IMR-90 (cell line): ENCODE data around the gene RHAG. TPM values are rescaled to one million over a fixed set of nuclear protein-coding genes. Genes with fewer than 3 reads are reported as not detected.

Source experiments
- ATAC-seq: fragments of 200-7000 bp; cut with Tn5 transposase; 2 replicates; pipeline ENCODE4 v1.9.1; 2020; ENCODE audit warnings: low read depth, mild to moderate bottlenecking, moderate library complexity
- BruUV-seq: library from RNA; stranded (reverse); fragments of 400-500 nt; replicated peaks from 2 replicates; lab custom pipeline; 2021; lab: Mats Ljungman, UMichigan
- CTCF ChIA-PET: fragments of 300-600 bp; formaldehyde crosslinking; extraction: SDS; loops from one replicate; lab custom pipeline; 2021; ENCODE audit warnings: antibody characterized with exemption; lab: Yijun Ruan, JAX
- POLR2A ChIA-PET: fragments of 300-600 bp; sonication (Branson Sonifier 250); formaldehyde crosslinking; loops from one replicate; lab custom pipeline; 2022; ENCODE audit warnings: antibody characterized with exemption; ENCODE audit not compliant: unreplicated experiment; lab: Charles Lee
- DNase-seq: peaks from one replicate; pipeline ENCODE4 v3.0.0; 2013
- H2AFZ ChIP-seq: replicated peaks from 2 replicates; pipeline ENCODE3; 2013; ENCODE audit warnings: low read length, mild to moderate bottlenecking; ENCODE audit not compliant: poor library complexity
- H2AK5ac ChIP-seq: 2 replicates; pipeline ENCODE4 v1.6.1; 2013; ENCODE audit warnings: low read depth, low read length, inconsistent platforms
- H2AK9ac ChIP-seq: replicated peaks from 2 replicates; pipeline ENCODE3; 2013; ENCODE audit warnings: mild to moderate bottlenecking, low read depth, low read length, moderate library complexity; ENCODE audit not compliant: poor library complexity
- H2BK120ac ChIP-seq: 2 replicates; pipeline ENCODE4 v1.6.1; 2013; ENCODE audit warnings: low read depth, low read length, inconsistent platforms
- H2BK15ac ChIP-seq: 3 replicates; pipeline ENCODE4 v1.6.1; 2013; ENCODE audit warnings: low read depth, low read length, inconsistent platforms
- H2BK20ac ChIP-seq: 2 replicates; pipeline ENCODE4 v1.6.1; 2013; ENCODE audit warnings: low read depth, mild to moderate bottlenecking, inconsistent platforms, low read length, moderate library complexity
- H2BK5ac ChIP-seq: 2 replicates; pipeline ENCODE4 v1.6.1; 2013; ENCODE audit warnings: mild to moderate bottlenecking, low read depth, low read length, inconsistent platforms; ENCODE audit not compliant: poor library complexity, severe bottlenecking
- H3K14ac ChIP-seq: replicated peaks from 2 replicates; pipeline ENCODE4 v1.6.1; 2013; ENCODE audit warnings: low read depth, low read length, inconsistent platforms
- H3K18ac ChIP-seq: 2 replicates; pipeline ENCODE4 v1.6.1; 2013; ENCODE audit warnings: low read depth, low read length, control low read depth
- H3K23ac ChIP-seq: 2 replicates; pipeline ENCODE4 v1.6.1; 2013; ENCODE audit warnings: low read depth, low read length, inconsistent platforms
- H3K27ac ChIP-seq: 2 replicates; pipeline ENCODE4 v1.5.1; 2013; ENCODE audit warnings: mild to moderate bottlenecking, control low read depth, low read length; ENCODE audit not compliant: insufficient read depth
- H3K27me3 ChIP-seq: 2 replicates; pipeline ENCODE4 v1.6.1; 2013; ENCODE audit warnings: low read length; ENCODE audit not compliant: control insufficient read depth, insufficient read depth
- H3K36me3 ChIP-seq: 2 replicates; pipeline ENCODE4 v1.6.1; 2013; ENCODE audit warnings: low read length, mixed read lengths; ENCODE audit not compliant: control insufficient read depth, insufficient read depth
- H3K4ac ChIP-seq: 2 replicates; pipeline ENCODE4 v1.6.1; 2013; ENCODE audit warnings: low read depth, low read length, inconsistent platforms
- H3K4me1 ChIP-seq: 2 replicates; pipeline ENCODE4 v1.6.1; 2013; ENCODE audit warnings: low read length, mixed read lengths; ENCODE audit not compliant: control insufficient read depth, insufficient read depth
- H3K4me2 ChIP-seq: 2 replicates; pipeline ENCODE4 v1.6.1; 2013; ENCODE audit warnings: low read depth, mild to moderate bottlenecking, control low read depth, low read length, moderate library complexity
- H3K4me3 ChIP-seq: 2 replicates; pipeline ENCODE4 v1.5.1; 2013; ENCODE audit warnings: low read depth, mild to moderate bottlenecking, control low read depth, low read length, moderate library complexity; ENCODE audit not compliant: insufficient read depth
- H3K56ac ChIP-seq: 2 replicates; pipeline ENCODE4 v1.6.1; 2013; ENCODE audit warnings: low read length, inconsistent platforms; ENCODE audit not compliant: insufficient read depth; ENCODE audit errors: extremely low read depth
- H3K79me1 ChIP-seq, 2 experiments: 2 replicates each; pipeline ENCODE4 v1.6.1; 2013; ENCODE audit warnings: low read length in 2 of 2, inconsistent platforms in 1 of 2, low read depth in 1 of 2
- H3K9ac ChIP-seq: 2 replicates; pipeline ENCODE4 v1.6.1; 2013; ENCODE audit warnings: low read depth, low read length, control low read depth
- H3K9me1 ChIP-seq: 2 replicates; pipeline ENCODE4 v1.6.1; 2013; ENCODE audit warnings: low read length, inconsistent platforms; ENCODE audit not compliant: insufficient read depth
- H3K9me3 ChIP-seq: 2 replicates; pipeline ENCODE4 v1.6.1; 2013; ENCODE audit warnings: low read length; ENCODE audit not compliant: control insufficient read depth, insufficient read depth
- H4K20me1 ChIP-seq: 2 replicates; pipeline ENCODE4 v1.6.1; 2013; ENCODE audit warnings: low read length, inconsistent platforms; ENCODE audit not compliant: insufficient read depth
- H4K5ac ChIP-seq: 2 replicates; pipeline ENCODE4 v1.6.1; 2013; ENCODE audit warnings: mild to moderate bottlenecking, low read depth, low read length, control low read depth
- H4K8ac ChIP-seq, 2 experiments: 2 replicates each; pipeline ENCODE4 v1.6.1; 2013; ENCODE audit warnings: low read depth in 2 of 2, low read length in 2 of 2, control low read depth in 1 of 2, inconsistent platforms in 1 of 2
- H4K91ac ChIP-seq: 2 replicates; pipeline ENCODE4 v1.6.1; 2013; ENCODE audit warnings: low read depth, low read length, inconsistent platforms; ENCODE audit not compliant: insufficient read depth
- BHLHE40 ChIP-seq: fragments of 150-350 bp; IDR thresholded peaks from 2 replicates; pipeline ENCODE4 v1.6.1; 2016; ENCODE audit warnings: mild to moderate bottlenecking, low read depth, low read length
- CHD1 ChIP-seq: IDR thresholded peaks from 2 replicates; pipeline ENCODE4 v1.6.1; 2012; ENCODE audit warnings: low read depth, low read length, improper control_type of control experiment
- CTCF ChIP-seq: conservative IDR thresholded peaks from 2 replicates; pipeline ENCODE4 v1.5.1; 2012; ENCODE audit warnings: mild to moderate bottlenecking, low read depth, low read length, improper control_type of control experiment
- MAZ ChIP-seq: IDR thresholded peaks from 2 replicates; pipeline ENCODE4 v1.6.1; 2012; ENCODE audit warnings: low read depth, mild to moderate bottlenecking, low read length, improper control_type of control experiment, moderate library complexity, borderline replicate concordance
- MXI1 ChIP-seq: IDR thresholded peaks from 2 replicates; pipeline ENCODE4 v1.6.1; 2012; ENCODE audit warnings: low read depth, mild to moderate bottlenecking, low read length, moderate library complexity, borderline replicate concordance
- POLR2A ChIP-seq: IDR thresholded peaks from 2 replicates; pipeline ENCODE4 v1.6.1; 2012; ENCODE audit warnings: mild to moderate bottlenecking, low read depth, low read length
- RAD21 ChIP-seq: IDR thresholded peaks from 2 replicates; pipeline ENCODE4 v1.6.1; 2012; ENCODE audit warnings: low read length, improper control_type of control experiment
- USF2 ChIP-seq: fragments of 150-350 bp; IDR thresholded peaks from 2 replicates; pipeline ENCODE4 v1.6.1; 2017; ENCODE audit warnings: mild to moderate bottlenecking, antibody characterized with exemption, low read length, low read depth
- WGBS, 2 experiments: methylation state at CpG; one replicate each; pipeline versions ENCODE4 v1.1.5 to v1.1.7; 2013; ENCODE audit warnings: missing lambda C conversion rate in 2 of 2; ENCODE audit not compliant: insufficient read length in 1 of 2; ENCODE audit errors: extremely low coverage in 2 of 2; 5-methylcytosine and 5-hydroxymethylcytosine counted together
- dilution Hi-C: fragments of 300-500 bp; cut with HindIII; formaldehyde crosslinking; loops from one replicate; pipeline ENCODE4 v1.14.3; 2018; ENCODE audit warnings: low sequenced_read_pairs; ENCODE audit not compliant: unreplicated experiment
- in situ Hi-C: fragments of 300-500 bp; cut with MboI; formaldehyde crosslinking; loops from 3 replicates; pipeline ENCODE4 v1.14.3; 2019; ENCODE audit warnings: low sequenced_read_pairs, inconsistent platforms, mixed read lengths
- intact Hi-C: fragments of 100-400 bp; cut with micrococcal nuclease; formaldehyde crosslinking; loops from 2 replicates; pipeline ENCODE4 v1.10.0; 2022
- polyA plus RNA-seq, 3 experiments: library from polyadenylated mRNA; depleted of rRNA; stranded (reverse); fragments of >200 nt; gene quantifications; 2 replicates each; pipeline ENCODE4 v1.2.3, GENCODE V29; 2012; ENCODE audit warnings: low replicate concordance in 1 of 3
- total RNA-seq: library from RNA; depleted of rRNA; stranded (reverse); fragments of >200 nt; gene quantifications from 2 replicates; pipeline ENCODE4 v1.2.3, GENCODE V29; 2012

RHAG gene
- total and polyA plus RNA-seq, 2 of the 4 experiments (the other 2 are of a cell fraction), result not detected

GRCh38 chr6:49570474-49571079 is 66.1 kb downstream of the RHAG start:
- Histone ChIP-seq H3K56ac (no peak overlapping the region), H3K9me3 (no peaks in the 10 kb centered on the region), H3K4me1 (no peaks in the 10 kb centered on the region), H2BK15ac (no peak overlapping the region), H4K8ac (no peak overlapping the region), H3K4me2 (no peak overlapping the region), H3K4ac (no peak overlapping the region), H2BK5ac (no peak overlapping the region), H4K91ac (no peak overlapping the region), H3K36me3 (no peaks in the 10 kb centered on the region), H3K23ac (no peak overlapping the region), H3K9me1 (no peaks in the 10 kb centered on the region), H3K18ac (no peak overlapping the region), H3K27me3 (no peaks in the 10 kb centered on the region), H2AFZ (no peak overlapping the region), H2BK20ac (no peak overlapping the region), H4K20me1 (no peaks in the 10 kb centered on the region), H2BK120ac (no peak overlapping the region), H3K9ac (no peak overlapping the region), H3K14ac (no peak overlapping the region), H2AK5ac (no peak overlapping the region), H2AK9ac (no peak overlapping the region), H3K27ac (no peak overlapping the region), H3K79me1 (no peaks in the 10 kb centered on the region), H4K5ac (no peak overlapping the region), H3K4me3 (no peak overlapping the region)
- TF ChIP-seq RAD21 (no peak), MAZ (no peak), MXI1 (no peak), BHLHE40 (no peak), POLR2A (no peak), CHD1 (no peak), USF2 (no peak), CTCF (0 out of 2 replicates have a peak, but pooled peaks have one; percentile 2)
- dilution Hi-C loops, result no loop called here
- DNase-seq (peak; percentile 1), ATAC-seq (no peak; the same call in 1 of the 2 replicates)
- in situ Hi-C loops, result no loop called here
- no CpG with 5 or more reads among the region's 6 CpGs for WGBS, 2 experiments
- ChIA-PET POLR2A (no interaction called here), CTCF (no interaction called here)
- BruUV-seq, result no TSS peak
- intact Hi-C loops, result no loop called here
